Activated gamma-delta T cell treated with Interleukin-2 at 50 U/mL for 16 hours (primary cell): ENCODE data around the gene ZNF439.
"Not testable (repeated sequence)": the region's sequence is repeated elsewhere in the genome, so short reads cannot be mapped to it uniquely, and the experiment has no call there.

ENCODE experiments used
- DNase-seq: peaks from one replicate; pipeline ENCODE4 v3.0.0-alpha.2; 2020

ZNF439 gene

GRCh38 chr19:11872624-11873023 lies 24.1 kb downstream of the ZNF439 start:
- DNase-seq: no peak

GRCh38 chr19:11873762-11874161 lies 25.2 kb downstream of the ZNF439 start:
- DNase-seq: no peak

- peak; percentile 31 for DNase-seq
These were observed 31.3 kb downstream of the ZNF439 start for GRCh38 chr19:11879687-11880266.

- no peak for DNase-seq
These were observed 32.1 kb downstream of the ZNF439 start for GRCh38 chr19:11880598-11880997.

- DNase-seq: peak; percentile 63
These were observed 32.8 kb downstream of the ZNF439 start for GRCh38 chr19:11881151-11881800.

GRCh38 chr19:11882606-11883005 lies 34.1 kb downstream of the ZNF439 start:
- no peak for DNase-seq

GRCh38 chr19:11887234-11887610 lies 38.7 kb downstream of the ZNF439 start:
- DNase-seq: no peak

GRCh38 chr19:11887611-11888531 lies 39.3 kb downstream of the ZNF439 start, which contains the start of gene ZNF69:
ZNF69 (plus strand) TSS chr19:11887782; CDS start chr19:11887924, 142 bp downstream.
- peak; percentile 62 for DNase-seq

GRCh38 chr19:11889901-11890300 lies 41.4 kb downstream of the ZNF439 start:
- not testable (repeated sequence) for DNase-seq

GRCh38 chr19:11890634-11891033 lies 42.1 kb downstream of the ZNF439 start:
- no peak for DNase-seq

- no peak for DNase-seq
These were observed 46.3 kb downstream of the ZNF439 start for GRCh38 chr19:11894851-11895250.

GRCh38 chr19:11902228-11902627 lies 53.7 kb downstream of the ZNF439 start:
- no peak for DNase-seq

GRCh38 chr19:11905928-11906327 lies 57.4 kb downstream of the ZNF439 start:
- DNase-seq: no peak

GRCh38 chr19:11911937-11912336 lies 63.4 kb downstream of the ZNF439 start:
- not testable (repeated sequence) for DNase-seq

GRCh38 chr19:11914417-11915051 lies 66.0 kb downstream of the ZNF439 start:
- DNase-seq: not testable (repeated sequence)
